ENCODE results near the gene ZNF385B. TPM values are rescaled to one million over a fixed set of nuclear protein-coding genes. Genes with fewer than 3 reads are reported as not detected.
"Not testable (repeated sequence)": the region's sequence is repeated elsewhere in the genome, so short reads cannot be mapped to it uniquely, and the experiment has no call there.

Gene ZNF385B
- total RNA-seq, 1 experiment from 2014 or later, result not detected

DNA sequence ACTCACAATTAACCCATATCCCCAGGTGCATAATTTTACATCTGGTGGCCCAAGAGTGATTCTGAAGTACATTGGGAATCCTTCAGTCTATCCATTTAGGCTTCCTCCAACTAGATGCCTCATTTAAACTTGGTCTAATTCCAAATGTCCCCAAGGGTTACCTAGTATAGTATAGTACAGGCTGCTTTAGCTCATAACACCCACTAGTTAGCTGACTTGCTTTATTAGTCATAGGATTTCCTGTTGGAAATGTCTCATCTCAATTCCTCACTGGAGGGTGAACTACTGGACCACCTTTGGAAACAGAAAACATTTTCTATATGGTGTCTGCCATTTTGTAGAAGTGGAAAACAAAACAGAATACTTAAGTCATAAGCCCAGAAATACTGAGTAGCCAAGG is 394.3 kb downstream of the ZNF385B start:
- Histone ChIP-seq H3K27me3 (ENCODE audit: low read length) (no peaks in the 10 kb centered on the region), H3K4me2 (ENCODE audit: low read depth, low read length, poor library complexity, severe bottlenecking) (no peak overlapping the region), H3K79me2 (ENCODE audit: low read length) (no peaks in the 10 kb centered on the region), H3K9ac (ENCODE audit: low read length) (no peak overlapping the region), H3K4me1 (ENCODE audit: low read length) (no peaks in the 10 kb centered on the region), H3K27ac (ENCODE audit: low read length) (no peak overlapping the region), H3K4me3 (ENCODE audit: low read length) (no peak overlapping the region), H3K9me2 (replicated peaks; ENCODE audit: insufficient read depth, low read length) (no peaks in the 10 kb centered on the region), H4K20me1 (ENCODE audit: insufficient read depth, low read depth, low read length) (no peaks in the 10 kb centered on the region), H2AFZ (ENCODE audit: low read length) (no peak overlapping the region), H3K36me3 (ENCODE audit: insufficient read depth, low read length) (no peaks in the 10 kb centered on the region), H3K9me3 (ENCODE audit: low read length) (no peaks in the 10 kb centered on the region)
- DNase-seq, result no peak

DNA sequence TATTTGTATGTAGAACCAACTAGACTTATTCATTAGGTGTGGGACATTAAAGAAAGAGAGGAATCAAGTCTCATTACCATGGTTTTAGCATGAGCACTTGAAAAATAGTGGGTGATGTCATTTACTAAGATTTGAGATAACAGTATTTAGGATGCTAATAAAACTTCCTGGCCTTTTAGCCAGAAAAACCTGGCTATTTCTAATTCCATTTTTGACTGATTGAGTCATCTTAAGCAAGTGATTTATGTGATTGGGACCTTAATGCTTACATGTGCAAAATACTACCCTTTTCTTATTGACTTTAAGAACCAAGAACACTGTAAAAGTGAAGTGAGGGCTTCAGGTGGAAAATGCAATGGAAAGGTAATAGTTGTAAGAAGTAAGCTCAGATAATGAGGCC is 400.0 kb downstream of the ZNF385B start:
- Histone ChIP-seq H3K27me3 (ENCODE audit: low read length) (no peaks in the 10 kb centered on the region), H3K4me2 (ENCODE audit: low read depth, low read length, poor library complexity, severe bottlenecking) (no peak overlapping the region), H2AFZ (ENCODE audit: low read length) (no peak overlapping the region), H3K4me3 (ENCODE audit: low read length) (no peak overlapping the region), H3K36me3 (ENCODE audit: insufficient read depth, low read length) (no peaks in the 10 kb centered on the region), H3K9ac (ENCODE audit: low read length) (no peak overlapping the region), H3K4me1 (ENCODE audit: low read length) (no peaks in the 10 kb centered on the region), H4K20me1 (ENCODE audit: insufficient read depth, low read depth, low read length) (no peaks in the 10 kb centered on the region), H3K9me3 (ENCODE audit: low read length) (no peaks in the 10 kb centered on the region), H3K9me2 (replicated peaks; ENCODE audit: insufficient read depth, low read length) (0 out of 2 replicates have a peak, but pooled peaks cover 3% of the 10 kb centered on the region), H3K27ac (ENCODE audit: low read length) (no peak overlapping the region), H3K79me2 (ENCODE audit: low read length) (no peaks in the 10 kb centered on the region)
- no peak for DNase-seq

DNA sequence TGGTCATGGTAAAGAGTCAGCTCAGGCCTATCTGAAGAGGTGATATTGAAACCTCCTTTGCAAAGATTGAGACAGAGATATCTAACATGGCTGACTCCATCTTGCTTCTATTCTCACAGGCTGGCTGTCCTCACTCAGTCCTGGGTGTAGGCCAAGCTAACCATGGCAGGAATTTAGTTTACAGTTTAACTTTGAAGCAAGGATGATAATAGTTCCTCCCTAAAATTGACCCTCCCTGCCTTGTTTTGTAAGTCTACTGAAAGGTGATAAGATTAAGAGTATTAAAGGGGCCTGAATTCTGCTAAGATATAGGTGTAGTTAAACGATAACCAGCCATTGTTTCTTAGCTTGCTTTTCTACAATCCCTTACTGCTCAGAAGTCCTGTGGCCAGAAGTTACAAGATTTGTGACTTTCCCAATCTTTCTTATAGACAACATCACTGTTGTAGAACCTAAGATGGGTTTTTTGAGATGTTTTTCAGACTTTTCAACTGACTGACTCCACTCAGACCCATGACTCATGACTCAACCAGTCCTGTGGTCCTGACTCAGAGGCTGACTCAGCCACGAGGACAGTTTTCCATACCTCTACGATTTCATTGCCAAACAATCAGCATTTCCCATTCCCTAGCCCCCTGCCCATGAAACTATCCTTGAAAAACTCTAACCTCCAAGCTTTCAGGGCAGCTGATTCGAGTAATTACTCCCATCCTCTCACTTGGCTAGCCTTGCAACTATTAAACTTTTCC is 401.1 kb downstream of the ZNF385B start:
- Histone ChIP-seq H3K36me3 (ENCODE audit: insufficient read depth, low read length) (no peaks in the 10 kb centered on the region), H3K27ac (ENCODE audit: low read length) (no peak overlapping the region), H3K9ac (ENCODE audit: low read length) (no peak overlapping the region), H3K4me1 (ENCODE audit: low read length) (no peaks in the 10 kb centered on the region), H3K79me2 (ENCODE audit: low read length) (no peaks in the 10 kb centered on the region), H3K27me3 (ENCODE audit: low read length) (no peaks in the 10 kb centered on the region), H2AFZ (ENCODE audit: low read length) (no peak overlapping the region), H3K4me2 (ENCODE audit: low read depth, low read length, poor library complexity, severe bottlenecking) (no peak overlapping the region), H3K9me3 (ENCODE audit: low read length) (no peaks in the 10 kb centered on the region), H3K4me3 (ENCODE audit: low read length) (no peak overlapping the region), H3K9me2 (replicated peaks; ENCODE audit: insufficient read depth, low read length) (0 out of 2 replicates have a peak, but pooled peaks cover 3% of the 10 kb centered on the region), H4K20me1 (ENCODE audit: insufficient read depth, low read depth, low read length) (no peaks in the 10 kb centered on the region)
- no peak for DNase-seq

DNA sequence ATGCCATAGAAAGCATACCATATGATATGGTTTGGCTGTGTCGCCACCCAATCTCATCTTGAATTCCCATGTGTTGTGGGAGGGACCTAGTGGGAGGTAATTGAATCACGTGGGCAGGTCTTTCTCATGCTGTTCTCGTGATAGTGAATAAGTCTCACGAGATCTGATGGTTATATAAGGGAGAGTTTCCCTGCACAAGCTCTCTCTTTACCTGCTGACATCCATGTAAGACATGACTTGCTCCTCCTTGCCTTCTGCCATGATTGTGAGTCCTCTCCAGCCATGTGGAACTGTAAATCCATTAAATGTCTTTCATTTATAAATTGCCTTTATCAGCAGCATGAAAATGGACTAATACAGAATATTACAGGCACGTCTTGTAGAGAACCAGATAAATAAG is 403.3 kb downstream of the ZNF385B start:
- H3K4me3 ChIP-seq (ENCODE audit: low read length); H3K9me3 ChIP-seq (ENCODE audit: low read length); H3K4me1 ChIP-seq (ENCODE audit: low read length); H3K79me2 ChIP-seq (ENCODE audit: low read length); H3K4me2 ChIP-seq (ENCODE audit: low read depth, low read length, poor library complexity, severe bottlenecking); H3K9ac ChIP-seq (ENCODE audit: low read length); H4K20me1 ChIP-seq (ENCODE audit: insufficient read depth, low read depth, low read length); H3K36me3 ChIP-seq (ENCODE audit: insufficient read depth, low read length); H2AFZ ChIP-seq (ENCODE audit: low read length); H3K27ac ChIP-seq (ENCODE audit: low read length); H3K9me2 ChIP-seq (replicated peaks; ENCODE audit: insufficient read depth, low read length); DNase-seq; H3K27me3 ChIP-seq (ENCODE audit: low read length): not testable (repeated sequence)

DNA sequence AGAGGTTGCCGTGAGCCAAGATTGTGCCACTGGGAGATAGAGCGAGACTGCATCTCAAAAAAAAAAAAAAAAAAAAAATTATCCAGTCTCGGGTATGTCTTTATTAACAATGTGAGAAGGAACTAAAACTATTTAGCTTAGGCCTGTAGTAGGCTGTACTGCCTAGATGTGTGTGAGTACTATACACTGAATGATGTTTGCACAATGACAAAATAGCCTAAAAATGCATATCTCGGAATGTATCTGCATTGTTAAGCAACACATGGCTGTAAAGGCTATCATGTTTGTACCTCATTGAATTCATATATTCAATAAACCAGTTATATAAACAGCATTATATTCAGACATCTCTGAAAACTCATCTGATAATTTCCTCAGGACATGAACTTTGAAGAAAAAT is 405.6 kb downstream of the ZNF385B start:
- Histone ChIP-seq H3K27me3 (ENCODE audit: low read length) (no peaks in the 10 kb centered on the region), H3K79me2 (ENCODE audit: low read length) (no peaks in the 10 kb centered on the region), H4K20me1 (ENCODE audit: insufficient read depth, low read depth, low read length) (no peaks in the 10 kb centered on the region), H3K9ac (ENCODE audit: low read length) (no peak overlapping the region), H3K9me2 (replicated peaks; ENCODE audit: insufficient read depth, low read length) (0 out of 2 replicates have a peak, but pooled peaks cover 3% of the 10 kb centered on the region), H3K36me3 (ENCODE audit: insufficient read depth, low read length) (no peaks in the 10 kb centered on the region), H3K4me1 (ENCODE audit: low read length) (no peaks in the 10 kb centered on the region), H3K4me3 (ENCODE audit: low read length) (no peak overlapping the region), H3K27ac (ENCODE audit: low read length) (no peak overlapping the region), H3K9me3 (ENCODE audit: low read length) (no peaks in the 10 kb centered on the region), H2AFZ (ENCODE audit: low read length) (no peak overlapping the region), H3K4me2 (ENCODE audit: low read depth, low read length, poor library complexity, severe bottlenecking) (no peak overlapping the region)
- DNase-seq, result no peak

DNA sequence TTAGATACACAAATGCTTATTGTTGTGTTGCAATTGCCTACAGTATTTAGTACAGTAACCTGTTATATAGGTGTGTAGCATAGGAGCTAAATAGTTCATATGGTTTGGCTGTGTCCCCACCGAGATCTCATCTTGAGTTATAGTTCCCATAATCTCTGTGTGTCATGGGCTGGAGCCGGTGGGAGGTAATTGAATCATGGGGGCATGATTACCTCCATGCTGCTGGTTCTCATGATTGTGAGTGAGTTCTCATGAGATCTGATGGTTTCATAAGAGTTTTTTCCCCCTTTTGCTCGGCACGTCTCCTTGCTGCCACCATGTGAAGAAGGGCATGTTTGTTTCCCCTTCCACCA is 406.3 kb downstream of the ZNF385B start:
- no peaks in the 10 kb centered on the region for H3K9me3 ChIP-seq (ENCODE audit: low read length)
- H3K4me1 ChIP-seq (ENCODE audit: low read length), result no peaks in the 10 kb centered on the region
- H3K9ac ChIP-seq (ENCODE audit: low read length), result no peak overlapping the region
- H3K79me2 ChIP-seq (ENCODE audit: low read length), result no peaks in the 10 kb centered on the region
- H3K27me3 ChIP-seq (ENCODE audit: low read length), result no peaks in the 10 kb centered on the region
- H3K27ac ChIP-seq (ENCODE audit: low read length), result no peak overlapping the region
- no peak overlapping the region for H3K4me3 ChIP-seq (ENCODE audit: low read length)
- no peaks in the 10 kb centered on the region for H4K20me1 ChIP-seq (ENCODE audit: insufficient read depth, low read depth, low read length)
- H3K4me2 ChIP-seq (ENCODE audit: low read depth, low read length, poor library complexity, severe bottlenecking), result no peak overlapping the region
- H3K9me2 ChIP-seq (replicated peaks; ENCODE audit: insufficient read depth, low read length), result 0 out of 2 replicates have a peak, but pooled peaks cover 3% of the 10 kb centered on the region
- DNase-seq, result no peak
- H3K36me3 ChIP-seq (ENCODE audit: insufficient read depth, low read length), result no peaks in the 10 kb centered on the region
- H2AFZ ChIP-seq (ENCODE audit: low read length), result no peak overlapping the region

DNA sequence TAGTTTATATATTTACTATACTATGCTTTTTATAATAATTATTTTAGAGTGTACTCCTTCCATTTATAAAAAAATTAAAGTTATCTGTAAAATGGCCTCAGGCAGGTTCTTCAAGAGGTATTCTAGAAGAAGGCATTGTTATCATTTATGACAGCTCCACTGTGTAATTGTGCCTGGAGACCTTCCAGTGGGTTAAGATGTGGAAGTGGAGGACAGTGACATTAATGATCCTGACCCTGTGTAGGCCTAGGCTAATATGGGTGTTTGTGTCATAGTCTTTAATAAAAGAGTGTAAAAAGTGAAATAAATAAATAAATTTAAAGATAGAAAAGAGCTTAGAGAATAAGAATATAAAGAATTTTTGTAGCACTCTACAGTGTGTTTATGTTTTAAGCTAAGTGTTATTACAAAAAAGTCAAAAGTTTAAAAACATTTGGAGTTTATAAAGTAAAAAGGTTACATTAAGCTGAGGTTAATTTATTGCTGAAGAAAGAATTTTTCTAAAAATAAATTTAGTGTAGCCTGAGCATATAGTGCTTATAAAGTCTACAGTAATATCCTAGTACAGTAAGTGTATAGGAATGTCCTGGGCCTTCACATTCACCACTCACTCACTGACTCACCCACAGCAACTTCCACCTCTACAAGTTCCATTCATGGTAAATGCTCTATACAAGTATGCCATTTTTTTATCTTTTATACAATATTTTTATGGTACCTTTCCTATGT is 406.8 kb downstream of the ZNF385B start:
- Histone ChIP-seq H3K27ac (ENCODE audit: low read length) (no peak overlapping the region), H3K9ac (ENCODE audit: low read length) (no peak overlapping the region), H3K79me2 (ENCODE audit: low read length) (no peaks in the 10 kb centered on the region), H3K4me3 (ENCODE audit: low read length) (no peak overlapping the region), H3K4me1 (ENCODE audit: low read length) (no peaks in the 10 kb centered on the region), H3K9me3 (ENCODE audit: low read length) (no peaks in the 10 kb centered on the region), H3K4me2 (ENCODE audit: low read depth, low read length, poor library complexity, severe bottlenecking) (no peak overlapping the region), H3K36me3 (ENCODE audit: insufficient read depth, low read length) (no peaks in the 10 kb centered on the region), H3K27me3 (ENCODE audit: low read length) (no peaks in the 10 kb centered on the region), H2AFZ (ENCODE audit: low read length) (no peak overlapping the region), H3K9me2 (replicated peaks; ENCODE audit: insufficient read depth, low read length) (0 out of 2 replicates have a peak, but pooled peaks cover 3% of the 10 kb centered on the region), H4K20me1 (ENCODE audit: insufficient read depth, low read depth, low read length) (no peaks in the 10 kb centered on the region)
- DNase-seq, result no peak

DNA sequence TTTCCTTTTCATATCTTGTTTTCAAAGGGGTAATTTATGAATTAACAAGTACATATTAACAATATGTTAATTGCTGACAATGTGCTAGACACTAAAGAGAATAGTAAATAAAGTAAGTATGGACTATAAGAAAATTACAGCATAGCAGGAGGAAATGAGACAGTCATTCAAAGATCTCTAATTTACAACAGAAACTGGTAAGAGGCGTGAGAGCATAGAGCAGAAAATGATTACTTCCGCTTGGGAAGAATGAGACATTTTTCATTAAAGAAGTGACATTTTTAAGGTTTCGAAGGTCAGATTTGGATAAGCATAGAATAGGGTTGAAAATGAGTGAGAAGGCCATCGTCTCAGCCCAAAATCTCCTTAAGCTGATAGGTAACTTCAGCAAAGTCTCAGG is 412.4 kb downstream of the ZNF385B start:
- H3K79me2 ChIP-seq (ENCODE audit: low read length), result no peaks in the 10 kb centered on the region
- no peaks in the 10 kb centered on the region for H3K9me2 ChIP-seq (replicated peaks; ENCODE audit: insufficient read depth, low read length)
- H2AFZ ChIP-seq (ENCODE audit: low read length), result no peak overlapping the region
- H3K27ac ChIP-seq (ENCODE audit: low read length), result no peak overlapping the region
- H4K20me1 ChIP-seq (ENCODE audit: insufficient read depth, low read depth, low read length), result no peaks in the 10 kb centered on the region
- H3K36me3 ChIP-seq (ENCODE audit: insufficient read depth, low read length), result no peaks in the 10 kb centered on the region
- no peak overlapping the region for H3K4me2 ChIP-seq (ENCODE audit: low read depth, low read length, poor library complexity, severe bottlenecking)
- no peak for DNase-seq
- no peaks in the 10 kb centered on the region for H3K27me3 ChIP-seq (ENCODE audit: low read length)
- no peaks in the 10 kb centered on the region for H3K9me3 ChIP-seq (ENCODE audit: low read length)
- no peaks in the 10 kb centered on the region for H3K4me1 ChIP-seq (ENCODE audit: low read length)
- no peak overlapping the region for H3K9ac ChIP-seq (ENCODE audit: low read length)
- H3K4me3 ChIP-seq (ENCODE audit: low read length), result no peak overlapping the region

Data from Karpas-422 (cell line).